GM18505 (cell line): ENCODE data around the gene CCNO.

Source experiments
- ATAC-seq: cut with Tn5 transposase; IDR thresholded peaks from one replicate; pipeline ENCODE4 v1.9.1; 2021; ENCODE audit not compliant: unreplicated experiment
- POLR2A ChIP-seq: IDR thresholded peaks from 4 replicates; pipeline ENCODE4 v1.6.1; 2011; ENCODE audit warnings: borderline replicate concordance; ENCODE audit not compliant: insufficient read depth, insufficient read length; ENCODE audit errors: extremely low read depth

Gene CCNO, protein sequence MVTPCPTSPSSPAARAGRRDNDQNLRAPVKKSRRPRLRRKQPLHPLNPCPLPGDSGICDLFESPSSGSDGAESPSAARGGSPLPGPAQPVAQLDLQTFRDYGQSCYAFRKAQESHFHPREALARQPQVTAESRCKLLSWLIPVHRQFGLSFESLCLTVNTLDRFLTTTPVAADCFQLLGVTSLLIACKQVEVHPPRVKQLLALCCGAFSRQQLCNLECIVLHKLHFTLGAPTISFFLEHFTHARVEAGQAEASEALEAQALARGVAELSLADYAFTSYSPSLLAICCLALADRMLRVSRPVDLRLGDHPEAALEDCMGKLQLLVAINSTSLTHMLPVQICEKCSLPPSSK

DNA sequence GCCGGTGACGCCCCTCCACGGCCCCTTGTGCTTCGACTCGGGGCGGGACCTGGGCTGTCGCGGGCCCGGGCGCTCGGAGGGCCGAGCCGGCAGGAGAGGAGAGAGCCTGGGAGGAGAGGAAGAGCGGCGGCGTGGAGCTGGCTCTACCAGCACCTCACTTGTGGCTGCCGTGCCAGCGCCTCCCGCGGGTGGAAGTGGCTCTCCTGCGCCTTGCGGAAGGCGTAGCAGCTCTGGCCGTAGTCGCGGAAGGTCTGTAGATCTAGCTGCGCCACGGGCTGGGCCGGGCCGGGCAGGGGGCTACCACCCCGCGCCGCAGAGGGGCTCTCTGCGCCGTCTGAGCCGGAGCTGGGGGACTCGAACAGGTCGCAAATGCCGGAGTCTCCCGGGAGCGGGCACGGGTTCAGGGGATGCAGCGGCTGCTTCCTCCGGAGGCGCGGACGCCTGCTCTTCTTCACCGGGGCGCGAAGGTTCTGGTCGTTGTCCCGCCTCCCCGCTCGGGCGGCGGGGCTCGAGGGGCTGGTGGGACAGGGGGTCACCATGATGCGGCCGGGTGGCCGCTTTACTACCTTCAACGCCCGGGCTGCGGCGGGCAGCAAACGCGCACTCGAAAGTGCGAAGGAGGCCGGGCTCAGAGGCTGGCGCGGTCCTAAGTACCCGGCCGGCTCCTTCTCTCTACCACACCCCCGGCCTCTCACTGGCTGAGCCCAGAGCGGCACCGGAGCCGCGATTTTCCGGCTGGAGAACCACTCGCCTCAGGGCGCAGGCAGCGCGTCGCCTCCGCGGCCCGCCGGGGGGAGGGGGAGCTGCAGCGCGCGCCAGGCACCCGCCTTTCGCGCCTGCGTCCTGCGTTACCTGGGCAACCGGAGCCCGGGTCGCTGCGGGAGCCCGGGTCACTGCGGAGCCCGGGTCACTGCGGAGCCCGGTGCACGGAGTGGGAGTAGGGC, at the start of gene CCNO:
CCNO (minus strand) TSS at position 624 of the 944 bp plus-strand sequence; CDS start at position 539, 85 bp downstream.
- ATAC-seq: peak; percentile 55
- no peak for TF ChIP-seq POLR2A

DNA sequence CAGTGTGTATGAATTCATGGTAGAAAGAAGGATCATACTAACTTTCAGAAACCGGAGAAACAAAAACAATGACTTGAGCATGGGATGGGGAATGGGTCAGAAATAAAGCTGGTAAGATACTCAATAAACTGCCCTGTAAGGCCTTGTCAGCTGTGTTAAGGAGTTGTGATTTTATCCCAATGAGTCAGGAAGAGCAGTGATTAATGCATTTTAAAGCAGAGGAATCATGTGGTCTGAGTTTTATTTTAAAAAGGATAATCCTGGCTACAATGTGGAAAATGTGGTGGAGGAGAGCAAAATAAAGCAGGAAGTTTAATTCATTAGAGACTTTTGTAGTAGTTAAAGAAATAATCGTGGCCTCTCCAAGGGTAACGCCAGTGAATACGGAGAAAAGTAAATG, 45.4 kb upstream of the CCNO start:
- TF ChIP-seq POLR2A: no peak
- ATAC-seq: no peak

DNA sequence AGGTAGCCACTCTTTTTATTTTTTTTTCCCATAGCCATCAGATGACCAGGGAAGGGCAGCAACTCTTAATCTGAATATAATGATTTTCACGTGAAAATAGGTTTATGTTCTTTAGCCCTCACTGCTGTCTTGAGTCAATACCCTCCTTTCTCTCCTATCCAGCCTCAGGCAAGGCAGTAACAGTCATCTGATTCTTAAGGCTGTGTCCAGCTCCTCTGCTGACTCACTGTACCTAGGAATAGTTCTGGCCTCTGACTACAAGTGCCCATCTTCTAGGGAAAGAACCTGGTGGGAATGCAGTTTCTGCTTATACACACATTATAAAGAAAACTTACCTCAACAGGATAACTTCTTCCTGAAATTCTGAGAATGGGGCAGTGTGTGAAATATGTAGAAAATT, 43.4 kb upstream of the CCNO start:
- TF ChIP-seq POLR2A: no peak
- no peak for ATAC-seq

DNA sequence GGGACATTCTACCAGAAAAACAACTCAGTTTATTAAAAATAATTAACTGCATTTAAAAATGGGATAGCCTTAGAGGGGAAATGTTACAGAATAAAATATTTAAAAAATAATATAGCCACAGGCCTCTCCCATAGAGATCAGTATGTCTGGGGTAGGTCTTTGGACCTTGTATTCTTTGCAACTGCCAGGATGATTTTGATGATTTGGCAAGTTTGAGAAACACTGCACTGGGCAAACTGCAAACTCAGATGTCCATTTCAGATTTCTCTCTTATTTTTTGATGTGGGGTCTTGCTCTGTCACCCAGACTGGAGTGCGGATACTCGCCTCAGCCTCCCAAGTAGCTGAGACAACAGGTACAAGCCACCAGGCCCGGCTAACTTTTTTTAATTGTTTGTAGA, 24.9 kb upstream of the CCNO start:
- TF ChIP-seq POLR2A: no peak
- ATAC-seq: no peak

DNA sequence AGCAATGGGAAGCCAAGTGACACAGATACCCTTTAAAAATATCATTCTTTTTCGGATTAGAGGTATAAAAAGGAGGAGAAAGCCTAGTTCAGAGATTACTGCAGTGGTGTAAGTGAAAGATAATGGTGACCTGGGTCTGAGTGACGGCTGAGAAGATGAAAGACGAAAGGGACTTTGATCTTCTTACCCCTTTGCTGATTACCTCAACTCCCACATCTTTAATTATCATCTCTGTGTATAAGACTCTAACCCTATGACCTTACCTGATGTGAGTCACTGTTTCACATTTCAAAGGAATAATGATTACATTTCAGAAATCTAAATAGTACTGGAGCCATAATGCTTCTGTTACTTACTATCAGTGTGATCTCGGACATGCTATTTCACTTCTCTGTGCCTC, 21.4 kb upstream of the CCNO start:
- ATAC-seq: no peak
- TF ChIP-seq POLR2A: no peak

DNA sequence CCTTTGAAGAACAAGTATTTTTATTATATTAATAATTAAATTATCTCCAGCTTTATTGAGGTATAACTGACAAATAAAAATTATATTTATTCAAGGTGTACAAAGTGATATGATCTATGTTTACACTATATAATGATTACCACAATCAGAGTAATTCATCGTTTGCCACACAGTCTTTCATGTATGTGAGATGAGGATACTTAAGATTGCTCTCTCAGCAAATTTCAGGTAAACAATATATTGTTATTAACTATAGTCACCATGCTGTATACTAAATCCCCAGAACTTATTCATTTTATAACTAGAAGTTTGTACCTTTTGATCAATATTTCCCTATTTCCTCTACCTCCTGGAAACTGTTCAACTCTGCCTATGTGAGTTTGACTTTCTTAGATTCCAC, 16.7 kb upstream of the CCNO start:
- ATAC-seq: no peak
- no peak for TF ChIP-seq POLR2A

DNA sequence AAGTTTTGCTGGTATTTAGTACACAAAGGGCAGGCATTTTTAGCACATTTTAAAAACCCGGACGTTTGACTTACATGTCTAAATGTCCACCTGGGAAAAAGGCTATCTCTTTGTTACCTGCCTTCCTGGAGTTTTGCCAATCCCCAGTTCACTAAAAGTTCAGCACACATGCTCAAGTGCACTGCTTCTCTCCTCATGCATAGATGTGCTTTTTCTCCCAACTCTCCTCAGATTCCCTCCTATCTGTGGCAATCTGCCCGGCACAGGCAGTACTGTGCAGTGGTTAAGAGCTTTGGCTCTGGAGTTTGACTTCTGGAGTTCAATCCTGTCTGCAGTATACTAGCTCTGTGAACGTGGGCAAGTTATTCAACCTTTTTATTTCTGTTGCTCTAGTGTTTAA, 8.3 kb upstream of the CCNO start:
- ATAC-seq: no peak

DNA sequence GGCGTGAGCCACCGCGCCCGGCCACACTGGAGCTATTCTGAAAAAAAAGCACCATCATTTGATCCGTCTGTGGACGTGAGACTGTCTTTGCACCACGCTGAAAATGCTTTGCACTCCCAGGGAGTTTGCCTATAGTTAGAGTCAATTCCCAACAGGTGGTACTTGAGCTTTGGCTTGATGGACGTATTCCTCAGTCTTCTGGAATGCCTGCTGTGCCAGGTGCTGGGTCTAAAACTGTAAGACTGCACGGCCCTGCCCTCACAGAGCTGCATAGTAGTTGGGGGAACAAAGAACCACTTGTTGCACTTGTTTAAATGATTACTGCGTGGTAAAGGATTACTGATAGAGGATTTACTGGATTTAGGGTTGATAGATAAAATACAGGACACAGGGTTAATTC, 3.4 kb upstream of the CCNO start:
- no peak for ATAC-seq
- no peak for TF ChIP-seq POLR2A

More for the DNA sequence above, 8.3 kb upstream of the CCNO start:
- TF ChIP-seq POLR2A: no peak

DNA sequence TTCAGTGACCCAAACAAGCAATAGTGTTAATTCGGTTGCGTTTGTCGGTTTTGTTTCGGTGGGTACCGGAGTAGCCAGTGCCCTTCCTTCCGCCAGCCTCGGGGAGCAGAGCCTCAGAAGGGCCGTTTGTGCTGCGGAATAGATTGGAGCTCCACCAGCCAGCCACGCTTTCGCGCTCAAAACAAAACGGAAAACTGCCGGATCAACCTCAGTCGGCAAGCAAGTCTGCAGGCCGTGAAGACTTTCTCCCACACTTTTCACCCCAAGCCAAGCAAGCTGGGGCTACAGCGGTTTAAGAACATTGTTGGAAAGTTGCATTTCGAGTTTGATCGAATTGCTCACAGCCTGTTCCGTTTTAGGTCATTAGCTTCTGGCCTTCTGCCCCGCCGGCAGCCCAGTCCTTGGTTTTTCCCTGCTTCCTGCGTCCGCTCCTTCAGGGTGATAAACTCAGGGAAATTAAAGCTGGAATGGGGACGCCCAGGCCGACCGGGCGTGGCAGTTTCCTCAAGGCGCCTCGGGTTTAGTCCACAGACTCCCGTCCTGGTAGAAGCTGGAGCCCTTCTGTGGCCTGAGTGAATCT, 803 bp upstream of the CCNO start:
- ATAC-seq: no peak
- TF ChIP-seq POLR2A: no peak

DNA sequence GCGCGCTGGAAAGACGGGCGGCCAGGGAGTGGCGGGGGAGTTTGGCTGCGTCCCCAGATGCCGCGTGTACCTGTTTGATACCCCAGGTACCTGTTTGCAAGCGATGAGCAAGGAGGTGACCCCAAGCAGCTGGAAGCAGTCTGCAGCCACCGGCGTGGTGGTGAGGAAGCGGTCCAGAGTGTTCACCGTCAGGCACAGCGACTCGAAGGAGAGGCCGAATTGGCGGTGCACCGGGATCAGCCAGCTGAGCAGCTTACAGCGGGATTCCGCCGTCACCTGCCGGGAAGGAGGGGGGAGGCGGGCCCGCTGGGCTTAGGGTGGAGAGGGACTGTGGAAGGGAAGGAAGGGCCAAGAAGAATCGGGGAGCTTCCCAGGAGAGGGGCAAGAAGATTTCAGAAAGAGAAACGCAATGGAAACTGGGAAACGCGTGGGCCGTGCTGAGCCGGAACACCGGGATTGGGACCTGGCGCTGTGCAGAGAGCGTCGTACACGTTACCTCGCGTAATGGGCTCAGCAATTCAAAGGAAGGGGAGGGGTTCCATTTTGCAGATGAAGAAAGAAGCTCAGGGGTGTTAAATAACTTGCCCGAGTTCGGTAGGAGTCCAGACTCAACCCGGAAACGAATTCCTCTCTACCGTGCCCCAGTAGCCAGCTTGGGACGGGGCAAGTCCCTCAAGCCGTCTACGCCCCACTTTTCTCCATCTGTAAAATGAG, 980 bp downstream of the CCNO start:
- no peak for TF ChIP-seq POLR2A
- ATAC-seq: no peak

DNA sequence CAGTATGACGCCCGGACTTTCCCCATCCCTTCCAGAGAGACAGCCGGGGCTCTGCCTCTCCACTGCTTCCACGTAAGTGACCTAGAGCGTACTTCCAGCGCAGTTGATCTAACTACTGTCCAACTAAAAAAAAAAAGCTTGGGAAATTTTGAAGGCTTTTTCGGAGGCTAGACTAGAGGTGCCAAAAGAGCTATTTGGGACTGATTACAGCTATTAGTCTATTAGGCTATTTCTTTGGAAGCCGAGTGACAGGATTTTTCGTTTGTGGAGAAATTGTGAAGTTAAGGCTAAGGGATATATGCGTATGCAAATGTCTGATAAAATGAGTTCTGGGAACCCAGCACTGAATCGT, 1.5 kb downstream of the CCNO start:
- no peak for ATAC-seq
- TF ChIP-seq POLR2A: no peak

DNA sequence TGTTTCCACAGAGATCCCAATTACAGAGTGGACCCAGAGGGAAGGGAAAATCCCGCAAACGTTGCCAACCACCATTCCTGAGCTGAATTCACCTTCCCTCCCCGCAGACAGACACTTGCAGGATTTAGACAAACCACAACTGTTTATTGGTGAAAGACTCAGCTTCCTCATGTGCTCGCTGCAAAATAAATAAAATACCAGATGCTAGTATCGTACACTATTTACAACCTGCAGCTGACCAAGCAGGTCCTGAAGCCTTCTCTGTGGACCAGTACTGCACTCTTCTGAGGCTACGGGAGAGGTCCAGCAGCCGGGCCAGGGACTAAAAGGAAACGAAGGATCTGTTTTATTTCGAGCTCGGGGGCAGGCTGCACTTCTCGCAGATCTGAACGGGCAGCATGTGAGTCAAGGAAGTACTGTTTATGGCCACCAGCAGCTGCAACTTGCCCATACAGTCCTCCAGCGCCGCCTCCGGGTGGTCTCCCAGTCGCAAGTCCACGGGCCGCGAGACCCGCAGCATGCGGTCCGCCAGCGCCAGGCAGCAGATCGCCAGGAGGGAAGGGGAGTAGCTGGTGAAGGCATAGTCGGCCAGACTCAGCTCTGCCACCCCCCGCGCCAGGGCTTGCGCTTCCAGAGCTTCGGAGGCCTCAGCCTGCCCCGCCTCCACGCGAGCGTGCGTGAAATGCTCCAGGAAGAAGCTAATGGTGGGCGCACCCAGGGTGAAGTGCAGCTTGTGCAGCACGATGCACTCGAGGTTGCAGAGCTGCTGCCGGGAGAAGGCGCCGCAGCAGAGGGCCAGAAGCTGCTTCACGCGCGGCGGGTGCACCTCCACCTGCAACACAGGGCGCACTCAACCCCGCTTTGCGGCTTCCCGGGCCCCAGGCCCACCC, 2.1 kb downstream of the CCNO start:
- no peak for TF ChIP-seq POLR2A

More for the DNA sequence above, 2.1 kb downstream of the CCNO start:
- no peak for ATAC-seq
